Thoracic aorta (tissue), 2 donors: Measurements from ENCODE around the gene PRKAR2A. TPM values are rescaled to one million over a fixed set of nuclear protein-coding genes. Genes with fewer than 3 reads are reported as not detected.
"Not testable (repeated sequence)": the region's sequence is repeated elsewhere in the genome, so short reads cannot be mapped to it uniquely, and the experiment has no call there.

ENCODE experiments used
- ATAC-seq: fragments of 150-250 bp; one replicate; pipeline ENCODE4 v1.8.0; 2017; ENCODE audit warnings: low read depth; ENCODE audit not compliant: insufficient number of reproducible peaks, low FRiP score
- DNase-seq: peaks from one replicate; pipeline ENCODE4 v3.0.0-alpha.2; 2020; ENCODE audit warnings: low spot score
- H3K27ac ChIP-seq, 2 donors: fragments of 200-600 bp; sonication (generic); 1 replicate in 1 of 2; 2 replicates in 1 of 2; pipeline ENCODE4 v1.5.1; 2016; ENCODE audit warnings: mild to moderate bottlenecking in 2 of 2, moderate library complexity in 2 of 2
- H3K27me3 ChIP-seq: fragments of 200-600 bp; sonication (generic); replicated peaks from 2 replicates; pipeline ENCODE4 v1.6.0; 2016; ENCODE audit warnings: mild to moderate bottlenecking; ENCODE audit not compliant: insufficient read depth
- H3K36me3 ChIP-seq: fragments of 200-600 bp; sonication (generic); one replicate; pipeline ENCODE4 v1.5.1; 2016
- H3K4me1 ChIP-seq, 2 donors: fragments of 200-600 bp; sonication (generic); 1 replicate in 1 of 2; 2 replicates in 1 of 2; pipeline versions ENCODE4 v1.5.1 to v1.6.0; 2016; ENCODE audit warnings: low read depth in 2 of 2, mild to moderate bottlenecking in 1 of 2; ENCODE audit not compliant: control insufficient read depth in 1 of 2
- H3K4me3 ChIP-seq: fragments of 200-600 bp; sonication (generic); 2 replicates; pipeline ENCODE4 v1.5.1; 2016; ENCODE audit warnings: mild to moderate bottlenecking
- H3K9me3 ChIP-seq: fragments of 200-600 bp; sonication (generic); 2 replicates; pipeline ENCODE4 v1.5.1; 2016
- total RNA-seq, 2 donors: library from RNA; depleted of rRNA; stranded (reverse); fragments of >200 nt; gene quantifications; one replicate each; pipeline versions ENCODE4 v1.1.0 to v1.2.3, GENCODE V29; 2016
- TF ChIP-seq, protein P1 (sequence below): fragments of 200-600 bp; sonication (generic); IDR thresholded peaks from one replicate; pipeline ENCODE4 v1.5.1; 2019; ENCODE audit warnings: antibody characterized with exemption

The PRKAR2A gene
- total RNA-seq, 2 donors from 2014 or later = 66.4 to 69.5 TPM

DNA sequence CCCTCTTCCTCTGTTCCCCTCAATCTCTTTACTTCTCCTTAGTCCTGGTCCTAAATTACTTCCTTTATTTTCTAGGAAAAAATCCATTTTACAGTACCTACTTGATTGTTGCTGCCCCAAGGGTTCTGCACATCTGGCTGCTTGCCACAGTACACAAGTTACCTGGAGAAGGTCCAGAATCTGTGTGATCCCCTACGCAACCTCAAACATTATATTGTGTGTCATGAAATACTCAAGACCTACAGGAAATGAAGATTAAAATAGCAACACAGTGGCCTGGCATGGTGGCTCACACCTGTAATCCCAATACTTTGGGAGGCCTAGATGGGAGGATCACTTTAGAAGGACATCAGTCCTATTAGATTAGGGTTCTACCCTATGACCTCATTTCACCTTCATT, 48.7 kb downstream of the PRKAR2A start:
- TF ChIP-seq, protein P1, sequence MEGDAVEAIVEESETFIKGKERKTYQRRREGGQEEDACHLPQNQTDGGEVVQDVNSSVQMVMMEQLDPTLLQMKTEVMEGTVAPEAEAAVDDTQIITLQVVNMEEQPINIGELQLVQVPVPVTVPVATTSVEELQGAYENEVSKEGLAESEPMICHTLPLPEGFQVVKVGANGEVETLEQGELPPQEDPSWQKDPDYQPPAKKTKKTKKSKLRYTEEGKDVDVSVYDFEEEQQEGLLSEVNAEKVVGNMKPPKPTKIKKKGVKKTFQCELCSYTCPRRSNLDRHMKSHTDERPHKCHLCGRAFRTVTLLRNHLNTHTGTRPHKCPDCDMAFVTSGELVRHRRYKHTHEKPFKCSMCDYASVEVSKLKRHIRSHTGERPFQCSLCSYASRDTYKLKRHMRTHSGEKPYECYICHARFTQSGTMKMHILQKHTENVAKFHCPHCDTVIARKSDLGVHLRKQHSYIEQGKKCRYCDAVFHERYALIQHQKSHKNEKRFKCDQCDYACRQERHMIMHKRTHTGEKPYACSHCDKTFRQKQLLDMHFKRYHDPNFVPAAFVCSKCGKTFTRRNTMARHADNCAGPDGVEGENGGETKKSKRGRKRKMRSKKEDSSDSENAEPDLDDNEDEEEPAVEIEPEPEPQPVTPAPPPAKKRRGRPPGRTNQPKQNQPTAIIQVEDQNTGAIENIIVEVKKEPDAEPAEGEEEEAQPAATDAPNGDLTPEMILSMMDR = no peak
- H3K4me1 ChIP-seq = no peaks in the 10 kb centered on the region
- no peaks in the 10 kb centered on the region for H3K9me3 ChIP-seq
- DNase-seq = no peak
- no peaks in the 10 kb centered on the region for H3K27me3 ChIP-seq
- H3K27ac ChIP-seq = no peak overlapping the region
- no peak overlapping the region for H3K4me3 ChIP-seq
- no peak for ATAC-seq
- H3K36me3 ChIP-seq = no peaks in the 10 kb centered on the region

DNA sequence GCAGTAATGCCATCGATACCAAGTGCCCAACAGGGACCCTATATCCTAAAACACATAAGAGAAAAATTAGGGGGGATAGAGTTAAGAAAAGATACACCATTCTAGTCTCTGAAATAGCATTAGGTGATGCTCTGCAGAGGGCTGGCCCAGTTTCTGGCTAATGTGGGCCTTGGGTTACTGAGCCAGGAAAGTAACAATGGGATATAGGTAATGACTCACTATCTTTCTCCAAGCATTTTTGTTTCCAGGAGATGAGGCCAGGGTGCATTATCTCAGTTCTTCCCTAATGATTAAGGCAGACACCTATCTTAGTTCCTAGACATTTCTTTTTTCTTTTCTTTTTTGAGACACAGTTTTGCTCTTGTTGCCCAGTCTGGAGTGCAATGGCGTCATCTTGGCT, 50.0 kb downstream of the PRKAR2A start:
- DNase-seq = no peak
- Histone ChIP-seq H3K27me3 (no peaks in the 10 kb centered on the region), H3K4me3 (no peak overlapping the region), H3K9me3 (no peaks in the 10 kb centered on the region), H3K4me1 (no peaks in the 10 kb centered on the region), H3K36me3 (no peaks in the 10 kb centered on the region), H3K27ac (no peak overlapping the region)
- no peak for ATAC-seq
- TF ChIP-seq, protein P1 = no peak

DNA sequence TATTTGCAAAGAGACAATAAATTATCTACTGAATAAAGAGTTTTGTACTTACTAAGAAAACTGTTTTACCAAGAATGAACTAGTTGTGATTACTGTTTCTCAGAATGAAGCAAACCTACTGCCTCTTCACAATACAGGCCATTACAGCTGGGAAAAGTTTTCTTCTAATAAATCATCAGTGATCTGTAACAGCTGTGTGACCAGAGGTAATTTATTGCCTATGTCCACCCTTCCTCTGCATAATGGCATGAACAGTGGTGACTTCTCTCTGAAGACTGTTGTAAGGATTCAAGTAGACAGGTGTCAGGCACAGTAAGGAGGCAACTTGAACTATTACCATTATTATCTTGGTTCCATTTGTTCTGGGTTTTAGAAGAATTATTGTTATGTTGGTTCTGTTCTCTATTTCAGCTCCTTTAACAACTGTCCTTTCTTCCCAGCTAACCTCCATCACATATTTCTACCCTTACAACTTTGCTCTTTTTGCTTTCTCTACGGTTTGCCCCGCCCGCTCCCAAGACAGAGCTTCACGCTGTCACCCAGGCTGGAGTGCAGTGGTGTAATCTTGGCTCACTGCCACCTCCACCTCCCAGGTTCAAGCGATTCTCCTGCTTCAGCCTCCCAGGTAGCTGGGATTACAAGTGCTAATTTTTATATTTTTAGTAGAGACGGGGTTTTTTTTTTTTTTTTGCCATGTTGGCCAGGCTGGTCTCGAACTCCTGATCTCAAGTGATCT, 51.5 kb downstream of the PRKAR2A start:
- no peak for DNase-seq
- no peak overlapping the region for H3K27ac ChIP-seq
- ATAC-seq = no peak
- TF ChIP-seq, protein P1 = no peak
- no peaks in the 10 kb centered on the region for H3K36me3 ChIP-seq
- no peaks in the 10 kb centered on the region for H3K27me3 ChIP-seq
- H3K4me3 ChIP-seq = no peak overlapping the region
- H3K4me1 ChIP-seq = no peaks in the 10 kb centered on the region
- no peaks in the 10 kb centered on the region for H3K9me3 ChIP-seq

DNA sequence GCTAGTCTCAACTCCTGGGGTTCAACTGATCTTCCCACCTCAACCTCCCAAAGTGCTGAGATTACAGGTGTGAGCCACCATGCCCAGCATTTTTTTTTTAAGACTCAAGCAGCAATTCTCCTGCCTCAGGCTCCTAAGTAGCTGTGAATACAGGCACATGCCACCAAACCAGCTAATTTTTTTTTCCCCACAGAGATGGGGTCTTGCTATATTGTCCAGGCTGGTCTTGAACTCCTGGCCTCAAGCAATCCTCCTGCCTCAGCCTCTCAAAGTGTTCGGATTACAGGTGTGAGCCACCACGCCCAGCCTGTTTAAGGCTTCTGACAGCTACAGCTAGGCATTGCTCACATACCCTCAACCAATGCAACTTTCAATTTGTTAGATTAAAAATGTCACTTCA, 54.2 kb downstream of the PRKAR2A start:
- H3K27me3 ChIP-seq, H3K36me3 ChIP-seq, H3K4me3 ChIP-seq, H3K9me3 ChIP-seq, H3K4me1 ChIP-seq, H3K27ac ChIP-seq, DNase-seq, ATAC-seq: not testable (repeated sequence)

DNA sequence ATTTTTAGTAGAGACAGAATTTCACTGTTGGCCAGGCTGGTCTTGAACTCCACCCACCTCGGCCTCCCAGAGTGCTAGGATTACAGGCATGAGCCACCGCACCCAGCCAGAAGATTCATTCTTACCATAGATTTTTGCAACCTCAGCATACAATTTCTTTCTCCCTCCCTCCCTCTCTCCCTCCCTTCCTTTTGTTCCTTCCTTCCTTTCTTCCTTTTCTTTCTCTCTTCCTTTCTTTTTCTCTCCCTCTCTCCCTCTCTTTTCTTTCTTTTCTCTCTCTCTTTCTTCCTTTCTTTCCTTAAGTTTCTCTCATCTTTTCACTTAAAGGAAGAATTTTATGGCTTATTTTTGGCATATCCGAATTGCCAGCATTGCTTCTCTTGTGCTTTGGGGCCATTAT, 58.0 kb downstream of the PRKAR2A start:
- H3K4me3 ChIP-seq = no peak overlapping the region
- H3K27me3 ChIP-seq = no peaks in the 10 kb centered on the region
- no peak for ATAC-seq
- no peaks in the 10 kb centered on the region for H3K9me3 ChIP-seq
- TF ChIP-seq, protein P1 = no peak
- no peak for DNase-seq
- no peaks in the 10 kb centered on the region for H3K4me1 ChIP-seq
- H3K36me3 ChIP-seq = peaks cover 9% of the 10 kb centered on the region
- H3K27ac ChIP-seq = no peak overlapping the region
